PC-9 (cell line): Measurements from ENCODE around the gene TCTN3. TPM values are rescaled to one million over a fixed set of nuclear protein-coding genes. Genes with fewer than 3 reads are reported as not detected.
"Not testable (repeated sequence)": the region's sequence is repeated elsewhere in the genome, so short reads cannot be mapped to it uniquely, and the experiment has no call there.

ENCODE experiments used
- BruUV-seq: library from RNA; stranded (reverse); fragments of 400-500 nt; replicated peaks from 2 replicates; lab custom pipeline; 2021; lab: Mats Ljungman, UMichigan
- CTCF ChIA-PET: fragments of 300-600 bp; sonication (Branson Sonifier 250); formaldehyde crosslinking; loops from one replicate; lab custom pipeline; 2022; ENCODE audit warnings: antibody characterized with exemption; lab: Charles Lee
- POLR2A ChIA-PET: fragments of 300-600 bp; sonication (Branson Sonifier 250); formaldehyde crosslinking; loops from one replicate; lab custom pipeline; 2022; ENCODE audit warnings: antibody characterized with exemption; ENCODE audit not compliant: unreplicated experiment; lab: Charles Lee
- DNase-seq, 2 experiments: peaks; one replicate each; pipeline versions ENCODE4 v3.0.0 to v3.0.0-alpha.2; 2015 to 2022; ENCODE audit warnings: mixed read lengths in 1 of 2
- H2AFZ ChIP-seq: fragments of 200-600 bp; sonication (generic); 2 replicates; pipeline ENCODE4 v1.8.1; 2017; ENCODE audit warnings: antibody characterized with exemption
- H3F3A ChIP-seq: fragments of 200-600 bp; sonication (generic); 2 replicates; pipeline ENCODE4 v1.8.1; 2017; ENCODE audit warnings: antibody characterized with exemption, mild to moderate bottlenecking, low read depth; ENCODE audit not compliant: insufficient read depth
- H3K27ac ChIP-seq: fragments of 200-600 bp; sonication (generic); 2 replicates; pipeline ENCODE4 v1.6.1; 2016; ENCODE audit warnings: mixed run types
- H3K27me3 ChIP-seq: fragments of 200-600 bp; sonication (generic); 2 replicates; pipeline ENCODE4 v1.6.1; 2016; ENCODE audit warnings: low read depth, mixed run types; ENCODE audit not compliant: insufficient read depth
- H3K36me3 ChIP-seq: fragments of 200-600 bp; sonication (generic); 2 replicates; pipeline ENCODE4 v1.6.1; 2016; ENCODE audit warnings: low read depth, mixed run types
- H3K4me1 ChIP-seq: fragments of 200-600 bp; sonication (generic); replicated peaks from 2 replicates; pipeline ENCODE4 v1.6.1; 2016; ENCODE audit warnings: mixed run types; ENCODE audit not compliant: insufficient read depth
- H3K4me2 ChIP-seq: fragments of 200-600 bp; sonication (generic); 2 replicates; pipeline ENCODE4 v1.6.1; 2017; ENCODE audit warnings: mixed run types
- H3K4me3 ChIP-seq: fragments of 200-600 bp; sonication (generic); 2 replicates; pipeline ENCODE4 v1.6.1; 2016; ENCODE audit warnings: mixed run types
- H3K79me2 ChIP-seq: fragments of 200-600 bp; sonication (generic); 2 replicates; pipeline ENCODE4 v1.6.1; 2017; ENCODE audit warnings: low read depth, mixed run types
- H3K9me2 ChIP-seq: fragments of 200-600 bp; sonication (generic); 2 replicates; pipeline ENCODE4 v1.8.1; 2017; ENCODE audit warnings: mild to moderate bottlenecking; ENCODE audit not compliant: insufficient read depth
- H3K9me3 ChIP-seq: fragments of 200-600 bp; sonication (generic); 2 replicates; pipeline ENCODE4 v1.8.1; 2016; ENCODE audit warnings: low read depth; ENCODE audit not compliant: insufficient read depth
- H4K20me1 ChIP-seq: fragments of 200-600 bp; sonication (generic); 2 replicates; pipeline ENCODE4 v1.8.1; 2017; ENCODE audit not compliant: insufficient read depth
- EZH2 ChIP-seq: fragments of 200-600 bp; sonication (generic); IDR thresholded peaks from 2 replicates; pipeline ENCODE4 v1.8.0; 2017; ENCODE audit warnings: antibody characterized with exemption, low read depth
- intact Hi-C: fragments of 100-400 bp; cut with micrococcal nuclease; formaldehyde crosslinking; loops from one replicate; pipeline ENCODE4 v1.10.0; 2022; ENCODE audit not compliant: unreplicated experiment
- total RNA-seq: library from RNA; stranded (reverse); gene quantifications from 2 replicates; pipeline ENCODE4 v1.2.3, GENCODE V29; 2021
- TF ChIP-seq, protein P1 (sequence below): fragments of 200-600 bp; sonication (generic); conservative IDR thresholded peaks from 2 replicates; pipeline ENCODE4 v1.6.1; 2017; ENCODE audit warnings: mixed run types, antibody characterized with exemption, mild to moderate bottlenecking, moderate library complexity

Gene TCTN3
- total RNA-seq, 1 experiment from 2014 or later: 18.1 TPM

DNA sequence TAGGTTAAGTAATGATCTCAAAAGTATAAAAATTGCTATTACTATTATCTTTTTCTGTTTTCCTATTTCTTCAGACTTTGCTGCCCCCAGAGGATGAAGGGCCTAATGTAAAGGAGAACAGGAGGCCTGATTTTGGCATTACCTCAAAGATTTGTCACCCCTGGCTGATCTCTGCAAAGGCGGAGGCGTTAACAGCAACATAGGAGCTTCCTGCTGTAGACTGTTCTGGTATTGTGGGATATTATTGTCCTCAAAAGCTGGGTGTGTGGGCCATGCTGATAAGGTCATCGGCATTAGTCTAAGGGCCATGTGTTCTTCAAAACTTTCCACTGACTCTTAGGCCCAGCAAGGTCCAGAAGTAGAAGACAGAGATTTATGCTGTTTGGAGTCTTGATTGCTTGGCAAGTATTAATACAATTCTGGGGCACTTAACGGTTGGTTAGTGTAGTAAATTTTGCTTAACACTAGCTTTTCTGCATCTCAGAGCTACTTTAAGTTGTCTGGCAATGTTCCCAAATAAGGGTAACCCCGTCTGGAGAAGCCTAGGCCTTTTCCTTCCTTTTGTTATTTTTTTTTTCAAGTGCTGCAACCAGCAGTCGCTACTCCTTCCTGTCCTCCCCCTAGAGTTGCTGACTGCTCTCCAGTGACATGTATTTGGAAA lies 48.2 kb upstream of the TCTN3 start:
- H3F3A ChIP-seq: no peaks in the 10 kb centered on the region
- POLR2A ChIA-PET: no interaction called here
- H3K9me3 ChIP-seq: no peaks in the 10 kb centered on the region
- TF ChIP-seq, protein P1, sequence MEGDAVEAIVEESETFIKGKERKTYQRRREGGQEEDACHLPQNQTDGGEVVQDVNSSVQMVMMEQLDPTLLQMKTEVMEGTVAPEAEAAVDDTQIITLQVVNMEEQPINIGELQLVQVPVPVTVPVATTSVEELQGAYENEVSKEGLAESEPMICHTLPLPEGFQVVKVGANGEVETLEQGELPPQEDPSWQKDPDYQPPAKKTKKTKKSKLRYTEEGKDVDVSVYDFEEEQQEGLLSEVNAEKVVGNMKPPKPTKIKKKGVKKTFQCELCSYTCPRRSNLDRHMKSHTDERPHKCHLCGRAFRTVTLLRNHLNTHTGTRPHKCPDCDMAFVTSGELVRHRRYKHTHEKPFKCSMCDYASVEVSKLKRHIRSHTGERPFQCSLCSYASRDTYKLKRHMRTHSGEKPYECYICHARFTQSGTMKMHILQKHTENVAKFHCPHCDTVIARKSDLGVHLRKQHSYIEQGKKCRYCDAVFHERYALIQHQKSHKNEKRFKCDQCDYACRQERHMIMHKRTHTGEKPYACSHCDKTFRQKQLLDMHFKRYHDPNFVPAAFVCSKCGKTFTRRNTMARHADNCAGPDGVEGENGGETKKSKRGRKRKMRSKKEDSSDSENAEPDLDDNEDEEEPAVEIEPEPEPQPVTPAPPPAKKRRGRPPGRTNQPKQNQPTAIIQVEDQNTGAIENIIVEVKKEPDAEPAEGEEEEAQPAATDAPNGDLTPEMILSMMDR: no peak
- H3K36me3 ChIP-seq: no peaks in the 10 kb centered on the region
- no peak overlapping the region for H3K4me2 ChIP-seq
- H3K27me3 ChIP-seq: no peaks in the 10 kb centered on the region
- intact Hi-C loops: no loop called here
- no peak overlapping the region for H2AFZ ChIP-seq
- CTCF ChIA-PET: no interaction called here
- no peak for DNase-seq
- no peaks in the 10 kb centered on the region for H3K4me1 ChIP-seq
- H3K27ac ChIP-seq: no peak overlapping the region
- no TSS peak for BruUV-seq
- H3K79me2 ChIP-seq: no peaks in the 10 kb centered on the region
- no peaks in the 10 kb centered on the region for H4K20me1 ChIP-seq
- no peak overlapping the region for H3K4me3 ChIP-seq
- no peaks in the 10 kb centered on the region for H3K9me2 ChIP-seq

DNA sequence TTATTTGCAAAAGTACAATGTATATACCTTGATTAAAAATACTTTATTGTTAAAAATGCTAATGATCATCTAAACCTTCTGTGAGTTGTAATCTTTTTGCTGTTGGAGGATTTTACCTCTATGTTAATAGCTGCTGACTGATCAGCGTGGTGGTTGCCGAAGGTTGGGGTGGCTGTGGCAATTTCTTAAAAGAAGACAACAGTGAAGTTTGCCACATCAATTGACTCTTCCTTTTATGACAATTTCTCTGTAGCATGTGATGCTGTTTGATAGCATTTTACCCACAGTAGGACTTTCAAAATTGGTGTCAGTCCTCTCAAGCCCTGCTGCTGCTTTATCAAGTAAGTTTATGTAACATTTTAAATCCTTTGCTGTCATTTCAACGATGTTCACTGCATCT lies 45.3 kb upstream of the TCTN3 start:
- Histone ChIP-seq H3F3A (no peaks in the 10 kb centered on the region), H3K27ac (no peak overlapping the region), H3K4me1 (no peaks in the 10 kb centered on the region), H3K27me3 (no peaks in the 10 kb centered on the region), H2AFZ (no peak overlapping the region), H4K20me1 (no peaks in the 10 kb centered on the region), H3K4me2 (no peak overlapping the region), H3K36me3 (no peaks in the 10 kb centered on the region), H3K9me3 (no peaks in the 10 kb centered on the region; the same call in 1 of the 2 replicates), H3K79me2 (no peaks in the 10 kb centered on the region), H3K9me2 (no peaks in the 10 kb centered on the region), H3K4me3 (no peak overlapping the region)
- ChIA-PET CTCF (no interaction called here), POLR2A (no interaction called here)
- intact Hi-C loops: no loop called here
- no peak for DNase-seq
- TF ChIP-seq, protein P1: no peak
- no peak for TF ChIP-seq EZH2
- BruUV-seq: no TSS peak

DNA sequence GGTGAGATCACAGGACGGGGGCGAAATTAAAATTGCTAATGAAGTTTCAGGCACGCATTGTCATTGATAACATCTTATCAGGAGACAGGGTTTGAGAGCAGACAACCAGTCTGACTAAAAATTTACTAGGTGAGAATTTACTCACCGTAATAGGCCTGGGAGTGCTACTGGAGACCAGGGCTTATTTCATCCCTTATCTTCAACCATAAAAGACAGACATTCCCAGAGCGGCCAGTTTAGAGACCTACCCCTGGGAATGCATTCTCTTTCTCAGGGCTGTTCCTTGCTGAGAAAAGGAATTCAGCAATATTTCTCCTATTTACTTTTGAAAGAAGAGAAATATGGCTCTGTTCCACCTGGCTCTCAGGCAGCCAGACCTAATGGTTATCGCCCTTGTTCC lies 39.2 kb upstream of the TCTN3 start:
- H3K4me1 ChIP-seq, H3K4me2 ChIP-seq, H3K27me3 ChIP-seq, H3K9me2 ChIP-seq, H3K4me3 ChIP-seq, DNase-seq, BruUV-seq, H4K20me1 ChIP-seq, H3F3A ChIP-seq, H3K79me2 ChIP-seq, intact Hi-C loops, POLR2A ChIA-PET, H3K27ac ChIP-seq, H3K36me3 ChIP-seq, H2AFZ ChIP-seq, H3K9me3 ChIP-seq, CTCF ChIA-PET: not testable (repeated sequence)

DNA sequence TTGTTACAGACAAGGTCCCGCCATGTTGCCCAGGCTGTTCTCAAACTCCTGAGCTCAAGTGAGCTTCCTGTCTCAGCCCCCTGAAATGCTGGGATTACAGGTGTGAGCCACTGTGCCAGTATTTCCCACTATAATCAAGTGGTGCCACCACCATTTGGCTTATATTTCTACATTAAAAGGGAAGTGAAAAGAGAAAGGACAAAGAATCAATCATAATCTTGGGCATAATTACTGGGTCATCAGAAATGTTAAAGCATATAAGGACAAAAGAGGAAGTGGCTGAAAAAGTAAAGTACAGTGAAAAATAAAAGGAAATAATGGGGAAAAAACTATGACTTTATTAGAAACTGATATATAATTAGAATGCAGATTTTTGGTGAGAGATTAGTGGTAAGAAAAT lies 36.5 kb upstream of the TCTN3 start:
- no peaks in the 10 kb centered on the region for H3K36me3 ChIP-seq
- TF ChIP-seq EZH2: no peak
- TF ChIP-seq, protein P1: no peak
- no peaks in the 10 kb centered on the region for H4K20me1 ChIP-seq
- H3K4me3 ChIP-seq: no peak overlapping the region
- intact Hi-C loops: no loop called here
- DNase-seq: no peak
- no peak overlapping the region for H3K4me2 ChIP-seq
- no peak overlapping the region for H3K27ac ChIP-seq
- H3K9me3 ChIP-seq: no peaks in the 10 kb centered on the region; the same call in 1 of the 2 replicates
- no peaks in the 10 kb centered on the region for H3K79me2 ChIP-seq
- no peaks in the 10 kb centered on the region for H3K4me1 ChIP-seq
- H3K27me3 ChIP-seq: no peaks in the 10 kb centered on the region
- no peaks in the 10 kb centered on the region for H3F3A ChIP-seq
- no TSS peak for BruUV-seq
- no peak overlapping the region for H2AFZ ChIP-seq
- ChIA-PET CTCF (no interaction called here), POLR2A (interaction anchor here (0.6 kb wide), 1 partner anchor 36 kb away, joined by 13 read pairs; no protein-coding TSS in a partner anchor)
- no peaks in the 10 kb centered on the region for H3K9me2 ChIP-seq
